ENCODE data around the gene CARD16.
"Not testable (repeated sequence)": the region's sequence is repeated elsewhere in the genome, so short reads cannot be mapped to it uniquely, and the experiment has no call there.

Gene CARD16

DNA sequence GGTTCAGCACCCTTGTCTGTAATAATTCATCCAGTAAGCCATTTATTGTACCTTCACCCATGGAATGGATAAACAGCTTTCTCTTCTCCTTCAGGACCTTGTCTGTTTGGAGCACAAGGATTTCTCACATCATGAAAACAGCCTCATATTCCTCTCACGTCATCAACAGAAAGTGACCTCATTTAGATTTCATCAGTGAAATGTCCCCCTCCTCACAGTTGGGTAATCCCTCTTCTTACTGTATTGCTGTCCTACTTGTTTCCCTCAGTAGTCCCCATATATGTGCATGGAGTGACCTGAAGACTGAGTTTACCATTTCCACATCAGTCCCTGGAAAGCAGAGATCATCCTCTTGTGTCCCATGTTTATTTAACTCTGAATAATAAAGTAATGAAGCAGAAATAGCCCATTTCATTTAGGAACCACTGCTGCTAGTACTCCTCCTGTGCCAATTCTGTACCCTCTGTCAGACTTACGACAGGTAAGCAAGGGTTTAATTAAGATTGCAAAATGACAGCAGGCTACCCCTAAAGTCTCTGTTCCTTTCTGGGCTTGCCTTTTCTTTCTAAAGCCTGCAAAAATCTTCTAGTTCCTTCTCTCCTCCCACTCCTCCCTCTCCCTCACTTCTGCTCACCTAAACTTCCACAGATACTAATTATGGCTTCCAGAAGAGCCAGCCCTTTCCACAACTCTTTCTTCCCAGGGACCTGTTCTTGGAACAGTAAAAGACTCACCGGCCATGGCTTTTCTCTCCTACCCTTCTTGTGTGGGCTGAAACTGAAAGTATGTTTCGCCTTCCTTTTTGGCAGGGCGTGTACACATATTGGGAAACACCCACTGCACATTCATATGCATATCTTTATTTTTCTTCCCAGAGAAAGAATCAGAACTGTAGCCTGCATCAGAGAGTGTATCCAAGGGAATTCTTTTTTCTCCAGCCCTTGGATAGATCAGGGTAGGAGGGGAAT is at the start of gene CARD16:
TSS of gene CARD16 (minus strand) at position 779 of the 968 bp plus-strand sequence. CDS start at position 741, 38 bp downstream.
- peak; percentile 34 for DNase-seq (ENCODE audit: low read depth)

DNA sequence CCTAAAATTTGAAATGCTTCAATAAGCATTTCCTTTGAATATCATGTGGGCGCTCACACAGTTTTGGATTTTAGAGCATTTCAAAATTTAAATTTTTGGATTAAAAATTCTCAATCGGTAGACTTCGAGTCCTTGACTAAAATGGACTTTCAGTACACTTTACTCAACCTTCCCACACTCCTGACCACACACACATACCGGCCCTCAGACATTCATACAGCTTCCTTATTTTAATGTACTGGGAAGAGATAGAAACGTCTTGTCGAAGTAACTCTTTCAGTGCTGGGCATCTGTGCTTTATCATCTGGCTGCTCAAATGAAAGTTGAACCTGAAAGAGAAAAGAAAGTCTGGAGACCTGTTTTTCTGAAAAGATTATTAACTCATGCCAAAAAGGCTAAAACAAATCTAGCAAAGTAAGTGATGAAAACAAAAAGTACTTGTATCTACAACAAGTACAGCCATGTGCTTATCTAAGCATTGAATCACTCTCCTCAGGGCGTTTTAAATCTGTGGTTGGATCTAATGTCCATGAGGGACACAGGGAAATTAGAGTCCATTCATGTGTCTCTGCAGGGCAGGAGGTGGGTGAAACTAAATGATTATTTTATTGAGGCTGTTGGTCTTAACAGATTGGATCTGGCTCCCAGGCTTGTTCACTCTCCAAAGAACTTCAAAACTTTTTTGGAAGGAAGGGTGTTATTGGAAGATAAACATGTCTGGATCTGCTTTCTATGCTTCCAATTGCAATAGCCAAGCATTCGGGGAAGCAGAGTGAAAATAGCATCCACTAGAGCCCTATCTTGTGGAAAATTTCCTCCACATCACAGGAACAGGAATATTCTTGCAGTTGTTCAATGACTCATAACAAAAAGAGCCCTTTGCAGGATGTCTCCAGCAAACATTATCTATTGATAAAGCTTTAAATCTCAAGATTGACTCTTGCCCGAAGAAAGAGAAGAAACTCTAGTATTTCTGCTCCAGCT is 47.4 kb upstream of the CARD16 start:
- no peak for DNase-seq (ENCODE audit: low read depth)

DNA sequence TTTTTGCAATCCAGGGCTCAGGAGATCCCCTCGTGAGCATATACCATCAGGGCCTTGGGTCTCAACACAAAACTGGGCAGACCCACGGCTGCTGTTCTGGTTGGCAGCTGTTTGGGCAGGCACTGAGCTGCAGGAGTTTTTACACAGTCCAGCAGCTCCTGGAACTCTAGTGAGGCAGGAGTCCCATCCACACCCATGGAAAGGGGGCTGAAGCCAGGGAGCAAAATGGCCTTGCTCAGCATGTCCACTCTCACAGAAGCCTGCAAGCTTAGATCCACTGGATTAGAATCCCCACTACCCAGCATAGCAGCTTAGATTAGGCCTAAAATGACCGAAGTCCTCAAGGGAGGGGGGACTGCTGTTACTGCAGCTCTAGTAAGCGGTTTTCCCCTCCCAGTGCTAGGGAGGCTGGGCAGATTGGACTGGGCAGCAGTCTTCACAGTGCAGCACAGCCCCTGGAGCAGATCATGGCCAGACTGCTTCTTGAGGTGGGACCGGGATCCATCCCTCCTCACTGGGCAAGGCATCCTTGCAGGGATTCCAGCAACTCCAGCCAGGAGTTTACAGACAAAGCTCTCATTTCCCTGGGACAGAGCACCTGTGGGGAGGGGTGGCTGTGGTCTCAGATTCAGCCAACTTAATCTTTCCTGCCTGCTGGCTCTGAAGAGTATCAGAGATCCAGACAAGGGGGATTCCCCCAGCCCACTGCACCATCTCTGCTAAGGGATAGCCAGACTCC is 36.4 kb upstream of the CARD16 start:
- DNase-seq (ENCODE audit: low read depth): no peak

DNA sequence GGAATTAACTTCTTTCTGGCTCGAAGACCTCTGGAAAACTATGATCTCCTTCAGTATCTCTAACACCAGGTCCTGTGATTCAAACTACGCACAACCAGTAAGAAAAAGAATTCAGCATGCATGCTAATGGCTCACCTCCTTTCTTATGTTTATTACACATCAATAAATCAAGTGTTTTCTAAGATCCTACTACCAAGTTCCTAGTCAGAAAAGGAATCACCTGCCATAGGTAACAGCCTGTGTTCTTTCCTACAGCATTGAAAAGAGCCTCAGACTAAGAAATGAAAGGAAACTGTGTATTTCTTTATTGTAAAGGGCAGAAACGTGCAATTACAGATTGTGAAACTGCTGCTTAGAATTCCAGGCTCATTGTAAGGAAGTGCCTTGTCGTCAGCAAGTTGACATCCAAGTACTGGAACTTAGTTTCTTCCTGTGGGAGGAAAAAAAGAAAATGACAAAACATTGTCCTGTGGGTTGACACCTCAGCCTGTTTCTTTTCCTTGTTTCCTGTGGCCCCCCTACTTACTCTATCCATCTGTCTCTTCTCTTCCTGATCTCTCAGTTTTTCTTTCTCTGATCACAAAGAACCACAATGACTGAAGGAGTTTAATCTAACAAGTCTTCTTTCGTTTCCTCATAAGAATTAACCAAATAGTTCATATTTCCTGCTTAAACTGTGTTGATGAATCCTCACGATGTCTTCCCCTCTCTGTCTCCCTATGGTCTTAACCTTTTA is 35.2 kb upstream of the CARD16 start:
- DNase-seq (ENCODE audit: low read depth): not testable (repeated sequence)

DNA sequence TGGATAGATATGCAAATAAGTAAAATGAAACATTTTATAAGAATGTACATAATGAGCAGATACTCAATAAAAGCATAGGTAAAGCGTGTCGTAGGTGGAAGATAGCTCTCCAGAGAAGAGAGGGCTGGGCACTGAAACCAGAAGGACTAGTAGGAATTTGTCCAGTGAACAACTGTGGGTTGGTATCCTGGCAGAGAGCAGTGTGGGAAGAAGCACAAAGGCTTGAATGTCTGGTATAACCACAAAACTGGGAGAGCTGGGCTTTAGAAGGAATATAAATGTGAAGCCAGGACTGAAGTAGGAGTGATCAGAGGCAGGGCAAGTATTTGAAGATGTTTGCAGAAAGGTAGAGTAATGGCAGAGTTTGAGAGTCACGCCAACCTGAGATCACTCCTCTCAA is 33.1 kb upstream of the CARD16 start:
- no peak for DNase-seq (ENCODE audit: low read depth)

DNA sequence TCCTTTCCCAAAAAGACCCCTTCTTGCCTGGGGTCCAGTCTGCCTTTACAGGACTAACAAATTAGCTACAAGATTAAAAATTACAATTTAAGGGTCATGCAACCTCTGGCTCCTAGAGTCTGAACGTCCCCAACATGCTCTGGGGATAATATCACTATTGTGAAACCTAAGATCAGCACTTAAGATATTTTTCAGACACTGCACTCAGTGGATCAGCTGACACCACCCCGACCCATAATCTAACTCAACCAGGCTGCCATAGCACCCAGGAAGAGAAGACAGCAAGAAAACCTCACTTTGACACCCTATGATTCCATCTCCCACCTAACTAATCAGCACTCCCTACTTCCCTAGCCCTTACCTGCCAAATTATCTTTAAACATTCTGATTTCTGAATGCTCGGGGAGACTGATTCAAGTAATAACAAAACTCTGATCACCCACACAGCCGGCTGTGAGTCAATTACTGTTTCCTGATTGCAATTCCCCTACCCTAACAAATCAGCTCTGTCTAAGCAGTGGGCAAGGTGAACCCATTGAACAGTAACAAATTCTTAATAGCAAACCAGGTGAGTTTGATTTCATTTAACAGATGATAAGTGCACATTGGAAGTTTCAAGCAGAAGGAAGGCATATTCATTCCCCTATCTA is 32.1 kb upstream of the CARD16 start:
- not testable (repeated sequence) for DNase-seq (ENCODE audit: low read depth)

DNA sequence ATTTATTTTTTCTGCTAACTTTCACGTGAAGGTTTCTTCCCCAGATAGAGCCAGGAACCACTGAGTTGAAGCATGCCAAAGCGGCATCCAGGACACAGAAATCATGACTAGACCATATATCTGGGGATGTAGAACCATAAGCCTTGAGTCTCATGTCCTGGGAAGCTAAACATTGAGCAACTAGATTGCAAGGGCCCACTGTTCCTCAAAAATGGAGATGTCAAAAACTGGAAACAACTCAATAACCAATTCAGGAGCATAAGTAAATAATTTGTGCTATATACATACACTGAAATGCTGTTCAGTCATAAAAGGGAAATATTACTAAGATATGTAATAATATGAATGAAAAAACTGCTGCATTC is 29.0 kb upstream of the CARD16 start:
- DNase-seq (ENCODE audit: low read depth): no peak

DNA sequence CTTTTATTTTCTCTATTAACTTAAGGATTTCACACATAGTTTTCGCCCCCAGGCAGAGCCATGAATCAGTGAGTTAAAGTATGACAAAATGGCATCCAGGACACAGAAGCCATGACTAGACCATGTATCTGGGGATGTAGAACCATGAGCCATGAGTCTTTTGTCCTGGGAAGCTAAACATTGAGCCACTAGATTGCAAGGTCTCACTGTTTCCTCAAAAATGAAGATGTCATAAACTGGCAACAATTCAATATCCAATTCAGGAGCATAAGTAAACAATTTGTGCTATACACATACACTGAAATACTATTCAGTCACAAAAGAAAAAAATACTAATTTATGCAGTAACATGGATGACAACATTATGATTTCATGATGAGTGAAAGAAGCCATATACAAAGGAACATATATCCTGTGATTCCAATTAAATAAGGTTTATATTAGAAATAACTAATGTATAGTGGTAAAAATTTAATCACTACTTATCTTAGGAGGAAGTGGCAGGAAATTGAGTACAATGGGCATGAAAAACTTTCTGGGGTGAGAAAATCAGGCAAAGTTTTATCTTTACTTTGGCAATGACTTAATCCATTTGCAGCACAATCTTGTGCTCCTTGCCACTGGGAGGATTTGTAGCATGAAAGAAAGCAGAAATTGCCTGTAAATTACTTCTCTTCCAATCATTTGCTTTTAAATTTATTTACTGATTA is 28.5 kb upstream of the CARD16 start:
- DNase-seq (ENCODE audit: low read depth): no peak

DNA sequence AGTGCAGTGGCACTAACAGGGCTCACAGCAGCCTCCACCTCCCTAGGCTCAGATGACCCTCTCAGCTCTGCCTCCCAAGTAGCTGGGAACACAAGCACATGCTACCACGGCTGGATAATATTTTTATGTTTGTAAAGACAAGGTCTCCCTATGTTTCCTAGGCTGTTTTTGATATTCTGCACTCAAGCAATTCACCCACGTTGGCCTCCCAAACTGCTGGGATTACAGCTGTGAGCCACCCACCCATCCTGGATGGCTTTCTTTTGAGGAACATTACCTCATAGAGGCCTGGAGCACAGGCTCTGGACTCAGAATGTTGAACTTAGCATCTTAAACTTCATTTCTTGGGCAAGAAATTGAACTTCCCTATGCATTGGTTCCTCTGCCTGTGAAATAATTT is 26.9 kb upstream of the CARD16 start:
- not testable (repeated sequence) for DNase-seq (ENCODE audit: low read depth)

DNA sequence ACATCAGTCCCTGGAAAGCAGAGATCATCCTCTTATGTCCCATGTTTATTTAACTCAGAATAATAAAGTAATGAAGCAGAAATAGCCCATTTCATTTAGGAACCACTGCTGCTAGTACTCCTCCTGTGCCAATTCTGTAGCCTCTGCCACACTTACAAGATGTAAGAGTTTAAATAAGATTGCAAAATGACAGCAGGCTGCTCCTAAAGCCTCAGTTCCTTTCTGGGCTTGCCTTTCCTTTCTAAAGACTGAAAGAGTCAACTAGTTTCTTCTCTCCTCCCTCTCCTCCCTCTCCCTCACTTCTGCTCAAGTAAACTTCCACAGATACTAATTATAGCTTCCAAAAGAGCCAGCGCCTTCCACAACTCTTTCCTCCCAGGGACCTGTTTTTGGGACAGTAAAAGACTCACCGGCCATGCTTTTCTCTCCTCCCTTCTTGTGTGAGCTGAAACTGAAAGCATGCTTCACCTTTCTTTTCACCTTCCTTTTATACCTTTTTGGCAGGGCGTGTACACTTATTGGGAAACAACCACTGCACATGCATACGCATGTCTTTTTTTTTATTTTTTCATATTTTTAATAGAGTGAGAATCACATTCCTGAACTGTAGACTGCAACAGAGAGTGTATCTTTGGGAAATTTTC is 26.1 kb upstream of the CARD16 start:
- peak; percentile 2 for DNase-seq (ENCODE audit: low read depth)

DNA sequence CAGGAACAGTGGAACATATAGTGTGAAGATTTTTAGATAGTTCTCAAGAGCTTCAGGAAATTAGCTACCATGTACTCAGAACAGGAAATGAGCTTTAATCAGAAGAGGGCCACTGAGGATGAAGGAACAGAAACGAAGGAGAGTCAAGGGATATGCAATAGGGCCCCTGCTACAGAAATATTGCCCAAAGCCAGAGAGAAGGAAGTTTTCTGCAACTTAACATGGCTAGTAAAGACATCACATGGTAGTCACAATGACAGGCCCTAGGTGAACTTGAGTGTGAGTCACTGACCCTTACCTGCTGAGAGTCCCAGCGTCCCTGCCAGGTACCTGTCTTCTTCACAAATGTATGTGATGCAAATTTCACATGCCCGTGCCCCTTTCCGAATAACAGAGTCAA is 25.2 kb upstream of the CARD16 start:
- DNase-seq (ENCODE audit: low read depth): peak; percentile 6

DNA sequence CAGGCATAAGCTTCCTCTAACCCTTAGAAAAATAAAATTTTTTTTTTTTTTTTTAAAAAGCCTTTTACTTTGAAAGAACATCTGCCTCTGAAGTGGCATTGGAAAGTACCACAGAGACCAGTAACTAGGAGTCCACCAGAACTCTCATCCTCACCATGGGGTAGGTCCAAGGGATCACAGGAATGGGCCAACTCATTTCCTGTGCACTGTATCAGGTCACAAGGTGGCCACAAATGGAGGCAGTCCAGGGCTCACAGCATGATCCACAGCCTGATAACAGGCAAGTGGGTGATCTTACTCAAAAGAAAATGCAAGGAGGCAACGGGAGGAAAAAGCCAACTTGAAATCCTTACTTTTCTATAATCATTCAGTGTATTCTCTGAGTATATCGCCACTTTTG is 24.6 kb upstream of the CARD16 start:
- not testable (repeated sequence) for DNase-seq (ENCODE audit: low read depth)

DNA sequence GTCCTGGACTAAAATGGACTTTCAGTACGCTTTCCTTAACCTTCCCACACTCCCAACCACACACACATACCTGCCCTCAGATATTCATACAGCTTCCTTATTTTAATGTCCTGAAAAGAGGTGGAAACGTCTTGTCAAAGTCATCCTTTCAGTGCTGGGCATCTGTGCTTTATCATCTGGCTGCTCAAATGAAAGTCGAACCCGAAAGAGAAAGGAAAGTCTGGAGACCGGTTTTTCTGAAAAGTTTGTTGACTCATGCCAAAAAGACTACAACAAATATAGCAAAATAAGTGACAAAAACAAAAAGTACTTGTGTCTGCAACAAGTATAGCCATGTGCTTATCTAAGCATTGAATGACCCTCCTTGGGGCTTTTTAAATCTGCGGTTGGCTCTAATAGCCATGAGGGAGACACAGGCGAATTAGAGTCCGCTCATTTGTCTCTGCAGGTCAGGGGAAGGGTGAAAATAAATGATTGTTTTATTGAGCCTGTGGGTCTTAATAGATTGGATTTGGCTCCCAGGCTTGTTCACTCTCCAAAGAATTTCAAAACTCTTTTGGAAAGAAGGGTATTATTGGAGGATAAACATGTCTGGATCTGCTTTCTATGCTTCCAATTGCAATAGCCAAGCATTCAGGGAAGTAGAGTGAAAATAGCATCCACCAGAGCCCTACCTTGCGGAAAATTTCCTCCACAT is 18.3 kb upstream of the CARD16 start:
- not testable (repeated sequence) for DNase-seq (ENCODE audit: low read depth)

DNA sequence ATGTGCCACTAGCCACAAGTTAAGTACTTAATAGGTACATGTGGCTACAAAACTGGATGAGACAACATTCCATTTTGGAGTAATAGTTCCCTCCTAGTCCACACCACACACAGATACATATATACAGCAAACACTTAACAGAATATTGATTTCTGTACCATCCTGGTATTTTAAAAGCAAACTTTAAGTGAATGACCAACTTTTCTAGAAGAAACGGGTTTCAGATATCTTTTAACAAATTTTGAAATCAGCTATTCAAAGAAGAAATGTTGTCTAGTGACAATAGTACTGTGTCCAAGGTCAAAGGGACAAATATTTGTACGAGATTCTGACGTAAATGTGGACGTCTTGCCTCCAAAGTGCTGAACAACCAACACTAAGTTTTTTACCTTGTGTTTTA is 12.3 kb upstream of the CARD16 start:
- DNase-seq (ENCODE audit: low read depth): no peak

DNA sequence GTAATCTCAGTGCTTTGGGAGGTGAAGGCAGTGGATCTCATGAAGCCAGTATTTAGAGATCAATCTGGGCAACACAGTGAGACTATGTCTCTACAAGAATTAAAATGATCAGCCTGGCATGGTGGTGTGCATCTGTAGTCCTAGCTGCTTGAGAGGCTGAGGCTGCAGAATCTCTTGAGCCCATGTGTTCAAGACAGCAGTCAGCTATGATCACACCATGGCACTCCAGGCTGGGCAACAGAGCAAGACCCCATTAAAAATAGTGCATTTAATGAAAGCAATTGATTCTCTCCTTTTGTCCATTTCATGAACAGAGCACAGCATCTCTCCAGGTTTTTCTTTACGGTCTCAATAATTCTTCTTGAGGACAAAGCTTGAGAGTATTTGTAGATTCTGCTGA is 11.3 kb upstream of the CARD16 start:
- DNase-seq (ENCODE audit: low read depth): no peak

DNA sequence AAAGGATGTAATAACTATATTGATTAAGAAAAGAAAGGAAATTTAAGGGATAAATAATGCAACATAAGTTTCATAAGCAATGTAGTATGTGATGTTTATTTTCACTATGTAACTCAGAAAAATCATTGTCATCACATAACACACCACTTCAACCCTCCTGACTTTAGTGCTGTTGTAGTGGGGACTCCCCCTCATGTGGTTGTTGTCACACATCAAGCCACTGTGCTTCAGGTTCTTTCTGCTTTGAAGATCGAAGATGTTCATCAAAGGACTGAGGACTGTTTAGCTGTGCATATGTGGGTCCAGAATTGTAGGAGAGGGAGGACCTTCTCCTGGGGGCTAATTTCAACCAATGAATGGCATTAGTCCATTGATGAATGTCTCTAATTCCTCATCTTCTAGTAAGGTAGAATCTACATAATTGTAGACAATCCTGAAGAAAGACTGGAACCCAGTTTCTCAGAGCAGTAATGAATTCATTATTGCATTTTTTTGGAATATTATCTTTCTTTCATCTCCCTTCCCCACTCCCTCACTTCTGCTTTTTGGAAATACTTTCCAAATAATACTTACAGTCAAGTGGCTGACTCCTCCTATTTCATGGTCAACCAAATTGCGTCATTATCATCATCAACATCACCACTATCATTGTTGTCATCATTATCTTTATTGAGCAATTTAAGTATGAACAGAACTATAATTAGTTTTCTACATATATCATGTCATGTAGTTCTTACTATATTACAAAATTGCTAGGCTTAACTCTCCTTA is 9.8 kb upstream of the CARD16 start:
- DNase-seq (ENCODE audit: low read depth): no peak

DNA sequence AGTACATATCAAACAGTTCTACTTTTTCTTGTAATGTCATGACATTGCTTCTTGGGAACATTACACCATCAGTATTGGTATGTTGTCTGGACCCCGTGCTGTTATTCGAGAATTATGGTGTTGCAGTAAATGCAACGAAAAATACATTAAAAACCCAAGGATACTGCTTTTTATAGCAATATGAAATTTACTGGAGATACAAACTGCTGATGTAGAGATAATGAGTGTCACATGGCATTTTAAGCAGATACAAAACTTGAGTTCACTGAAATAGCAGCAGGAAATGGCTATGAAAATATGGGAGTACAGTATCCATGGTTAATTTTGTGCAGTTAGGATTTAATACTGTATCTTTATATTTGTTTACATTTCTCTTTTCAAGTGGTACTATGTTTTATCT is 7.4 kb upstream of the CARD16 start:
- no peak for DNase-seq (ENCODE audit: low read depth)

DNA sequence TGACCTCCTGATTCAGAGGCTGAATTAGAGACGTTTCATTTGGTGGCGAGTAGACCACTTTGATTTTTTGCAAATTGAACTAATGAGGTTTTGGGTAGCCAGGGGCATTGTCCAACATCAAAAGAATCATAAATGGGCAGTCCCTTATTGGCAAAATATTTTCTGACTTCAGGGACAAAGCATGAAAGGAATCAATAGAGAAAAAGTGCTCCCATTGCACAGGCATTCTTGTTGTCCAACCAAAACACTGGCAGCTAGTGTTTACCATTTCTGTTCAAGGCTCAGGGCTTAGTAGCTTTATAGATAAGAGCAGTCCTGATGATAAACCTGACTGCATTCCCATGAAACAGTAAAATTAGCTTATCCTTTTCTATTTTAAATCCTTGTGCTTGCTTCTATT is 6.4 kb upstream of the CARD16 start:
- DNase-seq (ENCODE audit: low read depth): no peak
